ENCODE results near the gene SLC10A7. TPM values are rescaled to one million over a fixed set of nuclear protein-coding genes. Genes with fewer than 3 reads are reported as not detected.

SLC10A7 gene
- total RNA-seq = 1 to 10 TPM; 4.0 to 5.2 TPM

GRCh38 chr4:146521541-146522097 lies at the start of gene SLC10A7:
TSS of gene SLC10A7 (minus strand) at chr4:146521940. CDS start at chr4:146521717, 223 bp downstream.
- Histone ChIP-seq H3K4me1 (peaks cover 0 to 20% of the 10 kb centered on the region in 2 donors), H3K9me3 (no peaks in the 10 kb centered on the region), H3K4me3 (peak within 1 kb of the TSS; percentile 91 to 96), H3K36me3 (no peaks in the 10 kb centered on the region), H3K27me3 (no peaks in the 10 kb centered on the region), H3K27ac (peak within 1 kb of the TSS; percentile 84 to 85)
- DNase-seq (ENCODE audit: low spot score) = peak; percentile 76
- no peak for TF ChIP-seq CTCF (IDR thresholded peaks at IDR 0.05)

- Histone ChIP-seq H3K4me3 (no peak overlapping the region), H3K27ac (no peak overlapping the region), H3K27me3 (no peaks in the 10 kb centered on the region), H3K9me3 (no peaks in the 10 kb centered on the region), H3K36me3 (no peaks in the 10 kb centered on the region), H3K4me1 (no peaks in the 10 kb centered on the region)
- TF ChIP-seq CTCF (IDR thresholded peaks at IDR 0.05) = no peak
- no peak for DNase-seq (ENCODE audit: low spot score)
Observed at GRCh38 chr4:146567396-146567795, 45.7 kb upstream of the SLC10A7 start.

GRCh38 chr4:146564492-146564891 lies 42.8 kb upstream of the SLC10A7 start:
- Histone ChIP-seq H3K36me3 (no peaks in the 10 kb centered on the region), H3K4me1 (no peaks in the 10 kb centered on the region), H3K4me3 (no peak overlapping the region), H3K27ac (no peak overlapping the region), H3K27me3 (no peaks in the 10 kb centered on the region), H3K9me3 (no peaks in the 10 kb centered on the region)
- no peak for DNase-seq (ENCODE audit: low spot score)
- TF ChIP-seq CTCF (IDR thresholded peaks at IDR 0.05) = no peak

GRCh38 chr4:146550161-146550560 lies 28.4 kb upstream of the SLC10A7 start:
- Histone ChIP-seq H3K36me3 (no peaks in the 10 kb centered on the region), H3K27me3 (no peaks in the 10 kb centered on the region), H3K9me3 (no peaks in the 10 kb centered on the region), H3K27ac (no peak overlapping the region), H3K4me3 (no peak overlapping the region), H3K4me1 (no peaks in the 10 kb centered on the region)
- DNase-seq (ENCODE audit: low spot score) = no peak
- no peak for TF ChIP-seq CTCF (IDR thresholded peaks at IDR 0.05)

- DNase-seq (ENCODE audit: low spot score) = no peak
- H3K27me3 ChIP-seq = no peaks in the 10 kb centered on the region
- no peak for TF ChIP-seq CTCF (IDR thresholded peaks at IDR 0.05)
- H3K27ac ChIP-seq = no peak overlapping the region
- no peaks in the 10 kb centered on the region for H3K4me1 ChIP-seq
- no peak overlapping the region for H3K4me3 ChIP-seq
- H3K9me3 ChIP-seq = no peaks in the 10 kb centered on the region
- no peaks in the 10 kb centered on the region for H3K36me3 ChIP-seq
Observed at GRCh38 chr4:146548443-146548842, 26.7 kb upstream of the SLC10A7 start.

- no peaks in the 10 kb centered on the region for H3K36me3 ChIP-seq
- H3K4me3 ChIP-seq = no peak overlapping the region
- no peak for DNase-seq (ENCODE audit: low spot score)
- H3K9me3 ChIP-seq = no peaks in the 10 kb centered on the region
- no peak overlapping the region for H3K27ac ChIP-seq
- no peaks in the 10 kb centered on the region for H3K4me1 ChIP-seq
- no peaks in the 10 kb centered on the region for H3K27me3 ChIP-seq
- TF ChIP-seq CTCF (IDR thresholded peaks at IDR 0.05) = no peak
Observed at GRCh38 chr4:146545102-146545501, 23.4 kb upstream of the SLC10A7 start.

Measured in right atrium auricular region (tissue), 2 donors.